GM12891 (cell line): ENCODE measurements around the gene CCDC40.

ENCODE experiments used
- PAX5 ChIP-seq: IDR thresholded peaks from 2 replicates; pipeline ENCODE4 v1.6.1; 2011; ENCODE audit warnings: low read length, moderate library complexity, mild to moderate bottlenecking; ENCODE audit not compliant: insufficient read depth, severe bottlenecking
- POLR2A ChIP-seq: IDR thresholded peaks from 2 replicates; pipeline ENCODE4 v1.6.1; 2011; ENCODE audit warnings: low read depth, low read length, control low read depth
- POLR2AphosphoS5 ChIP-seq: IDR thresholded peaks from 2 replicates; pipeline ENCODE4 v1.6.1; 2011; ENCODE audit warnings: low read depth, low read length, control low read depth
- SPI1 ChIP-seq: IDR thresholded peaks from 2 replicates; pipeline ENCODE4 v1.6.1; 2011; ENCODE audit warnings: low read depth, low read length, control low read depth
- TAF1 ChIP-seq: IDR thresholded peaks from 2 replicates; pipeline ENCODE4 v1.6.1; 2011; ENCODE audit warnings: low read depth, low read length, control low read depth

- TF ChIP-seq POLR2AphosphoS5 (no peak), POLR2A (no peak), TAF1 (no peak), PAX5 (no peak), SPI1 (no peak)
These were observed 54.9 kb downstream of the CCDC40 start for GRCh38 chr17:80091376-80091775.
